GM19193 (cell line): ENCODE data around the gene ZC3H18.

Experiments
- POLR2A ChIP-seq: IDR thresholded peaks from 4 replicates; pipeline ENCODE4 v1.6.1; 2011; ENCODE audit not compliant: insufficient read depth, insufficient read length; ENCODE audit errors: extremely low read depth

The ZC3H18 gene

GRCh38 chr16:88569985-88570690, at the start of gene ZC3H18:
Gene ZC3H18 (plus strand): TSS chr16:88570403. CDS start chr16:88577124, 6,721 bp downstream.
- TF ChIP-seq POLR2A, result peak; percentile 82

DNA sequence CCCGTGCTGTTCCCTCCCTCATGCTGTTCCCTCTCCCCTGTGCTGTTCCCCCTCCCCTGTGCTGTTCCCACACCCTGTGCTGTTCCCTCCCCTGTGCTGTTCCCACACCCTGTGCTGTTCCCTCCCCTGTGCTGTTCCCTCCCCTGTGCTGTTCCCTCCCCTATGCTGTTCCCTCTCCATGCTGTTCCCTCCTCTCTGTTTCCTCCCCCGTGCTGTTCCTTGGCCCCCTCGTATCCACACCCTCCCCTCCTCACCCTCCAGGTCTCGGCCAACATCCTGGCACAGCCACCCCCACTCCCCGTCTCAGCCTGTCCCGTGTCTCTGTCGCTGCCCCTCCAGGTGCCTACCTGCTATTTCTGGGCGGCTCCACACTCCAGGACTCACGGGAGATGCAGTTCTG, 48.5 kb upstream of the ZC3H18 start:
- TF ChIP-seq POLR2A, result no peak

- no peak for TF ChIP-seq POLR2A
These were observed 47.8 kb upstream of the ZC3H18 start for GRCh38 chr16:88522276-88522949.

DNA sequence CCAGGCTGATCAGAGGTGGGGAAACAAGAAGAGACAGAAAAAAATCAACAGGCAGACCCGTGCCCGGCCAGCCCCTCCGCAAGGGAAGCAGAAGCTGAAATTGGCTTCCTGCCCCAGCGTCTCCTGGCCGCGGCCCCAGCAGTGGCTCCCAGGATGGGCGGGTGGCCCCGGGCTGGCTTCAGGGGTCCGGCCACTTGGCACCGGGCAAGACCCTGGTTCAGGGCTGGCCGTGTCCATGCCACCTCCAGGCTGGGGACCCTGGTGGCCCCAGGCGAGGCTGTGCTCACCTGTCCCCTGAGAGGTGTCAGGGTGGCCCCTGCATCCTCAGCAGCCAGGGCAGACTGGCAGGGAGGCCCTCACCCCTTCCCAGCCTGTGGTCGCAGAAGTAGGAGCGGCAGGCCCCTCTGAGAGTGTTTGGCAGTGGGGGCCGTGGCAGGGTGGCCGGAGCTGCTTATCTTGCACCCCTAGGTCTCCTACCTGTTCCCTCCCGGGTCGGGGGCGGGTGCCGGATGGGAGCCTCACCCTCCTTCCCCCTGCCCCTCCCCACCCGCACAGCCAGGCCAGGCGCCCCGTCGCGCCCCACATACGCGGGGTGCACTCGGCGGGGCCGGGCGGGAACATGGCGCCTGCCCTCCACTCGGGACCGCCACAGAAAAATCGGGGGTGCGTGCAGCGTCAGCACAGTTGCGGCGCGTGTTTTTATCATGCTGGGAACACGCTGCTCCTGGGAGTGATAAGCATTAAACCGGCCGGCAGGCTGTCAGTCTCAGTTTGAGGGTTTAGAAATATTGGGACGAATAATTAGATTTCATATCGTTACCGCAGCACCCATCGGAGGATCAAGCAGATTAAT, 46.7 kb upstream of the ZC3H18 start:
- TF ChIP-seq POLR2A, result no peak

GRCh38 chr16:88524274-88524972, 45.8 kb upstream of the ZC3H18 start:
- TF ChIP-seq POLR2A, result no peak

- no peak for TF ChIP-seq POLR2A
These were observed 45.1 kb upstream of the ZC3H18 start for GRCh38 chr16:88524973-88525662.

- TF ChIP-seq POLR2A, result no peak
These were observed 44.6 kb upstream of the ZC3H18 start for GRCh38 chr16:88525663-88525990.

DNA sequence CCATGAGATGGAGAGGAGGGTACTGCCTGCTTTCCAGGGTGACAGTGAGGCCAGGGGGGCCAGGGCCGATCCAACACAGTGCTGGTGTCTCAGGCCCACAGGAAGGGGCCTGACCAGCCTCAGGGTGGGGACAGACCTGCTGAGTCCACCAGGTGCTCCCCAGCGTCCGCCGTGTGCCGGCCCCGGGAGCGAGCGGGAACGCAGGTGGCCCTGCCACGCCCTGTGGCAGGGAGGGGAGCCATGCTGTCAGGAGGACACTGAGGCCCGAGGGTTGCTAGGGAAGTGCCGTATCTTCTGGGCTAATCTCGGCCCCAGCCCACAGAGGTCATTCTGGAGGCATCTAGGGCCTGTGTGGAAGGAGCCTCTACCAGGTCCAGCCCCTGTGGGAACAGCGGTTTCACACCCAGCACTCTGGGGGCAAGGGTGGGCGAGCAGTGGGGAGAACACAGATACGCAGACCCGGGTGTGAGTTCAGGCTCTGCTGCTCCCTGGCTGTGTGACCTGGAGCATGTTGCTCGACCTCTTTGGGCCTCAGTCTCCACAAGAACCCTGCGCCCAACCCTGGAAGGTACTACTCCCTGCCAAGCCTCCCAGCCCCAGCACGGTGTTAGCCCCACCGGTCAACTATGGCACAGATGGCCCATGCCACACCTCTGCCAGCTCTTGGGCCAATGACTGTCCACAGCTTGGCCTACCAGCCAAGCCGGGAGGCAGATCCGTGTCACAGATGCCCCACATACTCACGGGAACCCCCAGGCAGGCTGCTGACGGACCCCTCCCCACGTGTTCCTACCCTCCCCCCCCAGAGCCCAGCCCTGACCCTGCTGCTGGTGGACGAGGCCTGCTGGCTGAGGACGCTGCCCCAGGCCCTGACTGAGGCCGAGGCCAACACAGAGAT, 43.9 kb upstream of the ZC3H18 start:
- no peak for TF ChIP-seq POLR2A

GRCh38 chr16:88526906-88527185, 43.4 kb upstream of the ZC3H18 start:
- TF ChIP-seq POLR2A, result no peak

GRCh38 chr16:88527186-88527936, 42.8 kb upstream of the ZC3H18 start:
- TF ChIP-seq POLR2A, result no peak

- no peak for TF ChIP-seq POLR2A
These were observed 42.1 kb upstream of the ZC3H18 start for GRCh38 chr16:88527937-88528743.

- no peak for TF ChIP-seq POLR2A
These were observed 41.3 kb upstream of the ZC3H18 start for GRCh38 chr16:88528902-88529318.
